ENCODE data around the gene NFIC. TPM values are rescaled to one million over a fixed set of nuclear protein-coding genes. Genes with fewer than 3 reads are reported as not detected.
"Not testable (repeated sequence)": the region's sequence is repeated elsewhere in the genome, so short reads cannot be mapped to it uniquely, and the experiment has no call there.

Gene NFIC
- total RNA-seq, 1 experiment from 2014 or later = 56.3 TPM

DNA sequence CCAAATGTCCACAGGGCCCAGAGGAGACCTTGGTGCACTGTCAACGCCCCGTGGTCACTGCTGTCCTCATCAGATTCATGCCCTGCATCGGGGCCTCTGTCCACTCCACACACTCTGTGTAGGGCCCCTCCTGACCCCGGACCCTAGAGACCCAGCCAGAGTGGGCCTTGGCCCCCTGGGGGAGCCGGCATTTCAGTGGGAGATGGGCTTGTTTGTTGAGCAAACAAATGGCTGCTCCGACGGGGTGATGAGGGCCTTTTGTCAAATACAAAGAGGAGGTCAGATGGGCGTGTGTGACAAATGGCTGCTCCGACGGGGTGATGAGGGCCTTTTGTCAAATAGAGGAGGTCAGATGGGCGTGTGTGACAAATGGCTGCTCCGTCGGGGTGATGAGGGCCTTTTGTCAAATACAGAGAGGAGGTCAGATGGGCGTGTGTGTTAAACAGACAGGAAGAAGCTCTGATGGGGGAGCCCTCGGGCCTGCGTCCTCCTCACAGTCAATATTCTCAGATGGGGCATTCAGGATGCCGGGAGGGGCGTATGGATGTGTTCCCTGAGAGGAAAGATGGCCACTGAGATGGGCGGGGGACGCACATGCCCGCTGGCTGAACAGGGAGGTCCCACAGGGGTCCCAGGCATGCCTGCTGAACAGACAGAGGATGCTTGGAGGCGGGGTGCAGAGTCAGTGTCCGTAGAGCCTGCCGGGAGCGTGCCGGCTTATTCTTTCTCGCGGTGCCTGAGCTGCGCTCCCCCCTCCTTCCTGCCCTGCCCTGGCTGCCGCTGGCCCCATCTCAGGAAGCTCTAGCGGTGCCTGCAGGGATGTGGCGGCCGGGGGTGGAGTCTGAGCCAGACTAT, 77.7 kb downstream of the NFIC start:
- no peaks in the 10 kb centered on the region for H3K27me3 Mint-ChIP-seq (ENCODE audit: unreplicated experiment)
- no peaks in the 10 kb centered on the region for H3K9me3 Mint-ChIP-seq (ENCODE audit: low read depth, unreplicated experiment)
- TF ChIP-seq, protein P1, sequence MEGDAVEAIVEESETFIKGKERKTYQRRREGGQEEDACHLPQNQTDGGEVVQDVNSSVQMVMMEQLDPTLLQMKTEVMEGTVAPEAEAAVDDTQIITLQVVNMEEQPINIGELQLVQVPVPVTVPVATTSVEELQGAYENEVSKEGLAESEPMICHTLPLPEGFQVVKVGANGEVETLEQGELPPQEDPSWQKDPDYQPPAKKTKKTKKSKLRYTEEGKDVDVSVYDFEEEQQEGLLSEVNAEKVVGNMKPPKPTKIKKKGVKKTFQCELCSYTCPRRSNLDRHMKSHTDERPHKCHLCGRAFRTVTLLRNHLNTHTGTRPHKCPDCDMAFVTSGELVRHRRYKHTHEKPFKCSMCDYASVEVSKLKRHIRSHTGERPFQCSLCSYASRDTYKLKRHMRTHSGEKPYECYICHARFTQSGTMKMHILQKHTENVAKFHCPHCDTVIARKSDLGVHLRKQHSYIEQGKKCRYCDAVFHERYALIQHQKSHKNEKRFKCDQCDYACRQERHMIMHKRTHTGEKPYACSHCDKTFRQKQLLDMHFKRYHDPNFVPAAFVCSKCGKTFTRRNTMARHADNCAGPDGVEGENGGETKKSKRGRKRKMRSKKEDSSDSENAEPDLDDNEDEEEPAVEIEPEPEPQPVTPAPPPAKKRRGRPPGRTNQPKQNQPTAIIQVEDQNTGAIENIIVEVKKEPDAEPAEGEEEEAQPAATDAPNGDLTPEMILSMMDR (IDR thresholded peaks at IDR 0.05; ENCODE audit: unreplicated experiment) = no peak
- no peak for DNase-seq
- CTCF ChIA-PET = interaction anchor here (0.6 to 0.7 kb wide), 2 partner anchors 76 to 92 kb away, joined by 3 to 7 read pairs; no protein-coding TSS in a partner anchor
- no peak overlapping the region for H3K4me3 Mint-ChIP-seq (ENCODE audit: low read depth, unreplicated experiment)
- intact Hi-C loops (cut with micrococcal nuclease; ENCODE audit: unreplicated experiment) = no loop called here
- no peak overlapping the region for H3K27ac Mint-ChIP-seq (ENCODE audit: unreplicated experiment)
- H3K4me1 Mint-ChIP-seq (ENCODE audit: low read depth, unreplicated experiment) = no peaks in the 10 kb centered on the region
- BruUV-seq (replicated peaks) = no TSS peak
- H3K36me3 Mint-ChIP-seq (ENCODE audit: insufficient read depth, unreplicated experiment) = peaks cover 9% of the 10 kb centered on the region

DNA sequence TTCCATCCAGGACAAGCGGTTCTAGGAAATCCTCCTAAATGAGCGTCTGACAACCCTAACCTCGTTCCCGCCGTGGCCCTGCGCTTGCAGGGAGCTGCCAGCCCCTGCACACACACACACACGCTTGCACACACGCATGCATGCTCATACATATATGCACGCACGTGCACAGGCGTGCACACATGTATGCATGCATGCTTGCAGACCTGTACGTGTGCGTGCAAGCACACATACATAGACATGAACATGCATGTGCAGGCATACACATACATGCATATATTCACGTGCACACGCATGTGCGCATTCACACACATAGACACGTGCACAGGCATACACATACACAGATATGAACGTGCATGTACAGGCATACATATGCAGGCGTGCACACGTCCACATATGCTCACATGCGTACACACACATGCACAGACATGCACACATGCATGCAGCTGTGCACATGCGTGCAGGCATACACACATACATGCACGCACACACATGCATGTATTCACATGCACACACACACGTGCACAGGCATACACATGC, 78.4 kb downstream of the NFIC start:
- DNase-seq = no peak
- BruUV-seq (replicated peaks) = no TSS peak
- no peak overlapping the region for H3K4me3 Mint-ChIP-seq (ENCODE audit: low read depth, unreplicated experiment)

DNA sequence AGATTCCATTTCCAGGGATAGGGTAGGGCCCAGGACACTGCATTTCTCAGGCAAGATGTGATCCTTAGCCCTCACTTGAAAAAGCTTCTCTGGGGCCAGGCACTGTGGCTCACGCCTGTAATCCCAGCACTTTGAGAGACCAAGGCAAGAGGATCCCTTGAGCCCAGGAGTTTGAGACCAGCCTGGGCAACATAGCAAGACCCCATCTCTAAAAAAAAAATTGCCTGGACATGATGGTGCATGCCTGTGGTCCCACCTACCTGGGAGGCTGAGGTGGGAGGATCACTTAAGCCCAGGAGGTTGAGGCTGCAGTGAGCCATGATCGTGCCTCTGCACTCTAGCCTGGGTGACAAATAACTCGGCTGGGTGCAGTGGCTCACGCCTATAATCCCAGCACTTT, 80.3 kb downstream of the NFIC start:
- DNase-seq; CTCF ChIA-PET; intact Hi-C loops (cut with micrococcal nuclease; ENCODE audit: unreplicated experiment); H3K9me3 Mint-ChIP-seq (ENCODE audit: low read depth, unreplicated experiment); BruUV-seq (replicated peaks); H3K4me3 Mint-ChIP-seq (ENCODE audit: low read depth, unreplicated experiment); H3K4me1 Mint-ChIP-seq (ENCODE audit: low read depth, unreplicated experiment); H3K27ac Mint-ChIP-seq (ENCODE audit: unreplicated experiment); H3K27me3 Mint-ChIP-seq (ENCODE audit: unreplicated experiment): not testable (repeated sequence)
- H3K36me3 Mint-ChIP-seq (ENCODE audit: insufficient read depth, unreplicated experiment) = peaks cover 21% of the 10 kb centered on the region

More for the DNA sequence above, 78.4 kb downstream of the NFIC start:
- CTCF ChIA-PET = interaction anchor here (0.6 kb wide), 1 partner anchor 91 kb away, joined by 7 read pairs; no protein-coding TSS in a partner anchor
- H3K27me3 Mint-ChIP-seq (ENCODE audit: unreplicated experiment) = no peaks in the 10 kb centered on the region
- peaks cover 9% of the 10 kb centered on the region for H3K36me3 Mint-ChIP-seq (ENCODE audit: insufficient read depth, unreplicated experiment)
- no peak overlapping the region for H3K27ac Mint-ChIP-seq (ENCODE audit: unreplicated experiment)
- TF ChIP-seq, protein P1 (IDR thresholded peaks at IDR 0.05; ENCODE audit: unreplicated experiment) = no peak
- intact Hi-C loops (cut with micrococcal nuclease; ENCODE audit: unreplicated experiment) = no loop called here
- no peaks in the 10 kb centered on the region for H3K9me3 Mint-ChIP-seq (ENCODE audit: low read depth, unreplicated experiment)
- no peaks in the 10 kb centered on the region for H3K4me1 Mint-ChIP-seq (ENCODE audit: low read depth, unreplicated experiment)

DNA sequence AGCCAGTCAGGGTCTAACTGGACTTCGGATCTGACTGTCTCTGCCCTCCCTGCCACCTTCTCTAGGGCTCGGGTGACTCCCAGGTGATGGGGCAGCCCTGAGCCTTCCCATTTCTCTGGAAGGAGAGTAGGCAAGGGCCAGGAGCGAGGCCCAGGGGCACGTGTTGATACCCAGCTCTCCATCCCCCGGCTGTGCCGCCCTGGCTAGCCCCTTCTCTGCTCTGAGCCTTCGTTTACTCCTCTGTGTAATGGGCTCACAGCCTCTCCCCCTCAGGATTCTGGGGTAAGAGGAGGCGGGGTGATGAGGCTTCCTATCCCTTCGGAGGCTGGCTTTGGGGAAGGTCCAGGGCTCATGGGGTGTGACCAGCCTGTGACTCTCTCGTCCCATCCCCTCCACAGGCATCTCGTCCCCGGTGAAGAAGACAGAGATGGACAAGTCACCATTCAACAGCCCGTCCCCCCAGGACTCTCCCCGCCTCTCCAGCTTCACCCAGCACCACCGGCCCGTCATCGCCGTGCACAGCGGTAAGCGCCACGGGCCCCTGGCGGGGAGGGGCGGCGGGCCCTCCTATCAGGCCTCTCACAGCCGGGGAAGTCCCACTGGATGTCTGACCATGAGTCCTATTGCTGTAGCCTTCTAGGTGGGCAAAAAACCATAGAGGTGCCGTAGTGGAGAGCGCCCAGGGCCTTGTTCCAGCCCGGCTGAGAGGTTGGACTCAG, 82.4 kb downstream of the NFIC start:
- no peak for DNase-seq
- Mint-ChIP-seq H3K36me3 (ENCODE audit: insufficient read depth, unreplicated experiment) (peaks cover 37% of the 10 kb centered on the region), H3K27me3 (ENCODE audit: unreplicated experiment) (no peaks in the 10 kb centered on the region), H3K4me1 (ENCODE audit: low read depth, unreplicated experiment) (peaks cover 8% of the 10 kb centered on the region), H3K27ac (ENCODE audit: unreplicated experiment) (no peak overlapping the region), H3K9me3 (ENCODE audit: low read depth, unreplicated experiment) (no peaks in the 10 kb centered on the region), H3K4me3 (ENCODE audit: low read depth, unreplicated experiment) (no peak overlapping the region)
- CTCF ChIA-PET = interaction anchor here (0.7 kb wide), 1 partner anchor 862 kb away, joined by 4 read pairs; no protein-coding TSS in a partner anchor
- TF ChIP-seq, protein P1 (IDR thresholded peaks at IDR 0.05; ENCODE audit: unreplicated experiment) = no peak
- intact Hi-C loops (cut with micrococcal nuclease; ENCODE audit: unreplicated experiment) = no loop called here
- no TSS peak for BruUV-seq (replicated peaks)

All from Calu3 (cell line).